Measurements from ENCODE around the gene SLC6A19.

Gene SLC6A19

GRCh38 chr5:1211701-1212100, 10.3 kb downstream of the SLC6A19 start:
- no peak for DNase-seq

DNA sequence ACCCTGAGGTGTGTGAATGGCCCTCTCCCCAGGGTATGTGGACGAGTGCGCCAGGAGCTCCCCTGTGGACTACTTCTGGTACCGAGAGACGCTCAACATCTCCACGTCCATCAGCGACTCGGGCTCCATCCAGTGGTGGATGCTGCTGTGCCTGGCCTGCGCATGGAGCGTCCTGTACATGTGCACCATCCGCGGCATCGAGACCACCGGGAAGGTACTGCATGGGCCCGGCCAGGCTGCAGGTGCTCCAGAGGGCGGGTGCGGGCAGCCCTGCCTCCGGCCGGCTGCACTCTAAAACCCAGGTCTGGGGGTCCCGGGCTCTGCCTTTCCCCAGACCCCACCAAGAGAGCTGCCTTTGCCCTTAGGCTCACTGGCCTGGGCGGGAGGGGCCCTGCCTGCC, 10.9 kb downstream of the SLC6A19 start:
- no peak for DNase-seq

DNA sequence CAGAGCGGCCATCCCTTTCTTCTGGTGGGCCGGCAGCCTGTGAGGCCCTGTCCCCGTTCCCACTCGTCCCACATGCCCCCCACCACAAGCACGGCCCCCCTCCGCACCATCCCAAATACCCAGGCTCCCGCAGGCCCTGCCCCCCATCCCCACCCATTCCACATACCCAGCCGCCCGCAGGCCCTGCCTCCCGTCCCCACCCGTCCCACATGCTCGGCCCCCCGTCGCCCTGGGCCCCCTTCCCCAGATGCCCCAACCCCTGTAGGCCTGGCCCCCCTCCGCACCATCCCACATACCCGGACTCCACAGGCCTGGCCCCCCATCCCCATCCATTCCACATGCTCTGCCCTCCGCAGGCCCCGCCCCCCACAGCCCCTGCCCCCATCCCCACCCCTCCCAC, 11.5 kb downstream of the SLC6A19 start:
- DNase-seq = no peak

GRCh38 chr5:1213508-1214162, 12.2 kb downstream of the SLC6A19 start:
- no peak for DNase-seq

DNA sequence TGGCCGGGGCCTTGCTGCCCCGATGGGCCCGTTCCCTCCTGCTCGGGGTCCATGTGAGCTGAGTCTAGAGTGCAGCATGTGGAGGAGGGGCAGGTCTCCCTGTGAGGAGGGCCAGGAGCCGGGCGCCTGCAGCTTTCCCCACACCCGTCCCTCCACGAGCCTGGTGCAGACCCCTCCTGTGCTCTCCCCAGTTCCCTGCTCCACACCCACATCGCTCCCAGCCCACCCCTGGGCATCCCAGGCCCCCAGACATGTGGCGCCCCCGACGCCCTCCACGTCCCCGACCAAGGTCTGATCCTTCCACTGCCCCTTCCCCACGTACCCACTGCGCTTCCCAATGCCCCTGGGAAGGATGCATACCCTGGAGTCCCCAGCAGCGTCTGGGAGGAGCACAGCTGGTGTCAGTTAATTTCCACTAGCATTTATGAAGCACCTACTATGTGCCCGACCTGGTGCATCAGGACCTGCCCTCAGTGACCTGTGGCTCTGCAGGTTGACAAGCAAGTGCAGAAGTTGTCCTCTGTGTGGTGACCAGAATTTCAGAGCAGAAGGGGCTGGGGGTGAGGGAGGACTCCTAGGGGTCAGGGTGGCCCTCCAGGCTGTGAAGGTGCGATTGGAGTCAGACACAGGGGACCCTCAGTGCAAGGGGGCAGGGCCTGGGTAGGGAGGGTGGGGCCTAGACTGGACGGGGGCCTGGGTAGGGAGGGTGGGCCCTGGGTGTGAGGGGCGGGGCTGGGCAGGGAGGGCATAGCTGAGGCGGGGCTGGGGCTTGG, 13.0 kb downstream of the SLC6A19 start:
- DNase-seq = no peak

- no peak for DNase-seq
These were observed 13.5 kb downstream of the SLC6A19 start for GRCh38 chr5:1214936-1215220.

DNA sequence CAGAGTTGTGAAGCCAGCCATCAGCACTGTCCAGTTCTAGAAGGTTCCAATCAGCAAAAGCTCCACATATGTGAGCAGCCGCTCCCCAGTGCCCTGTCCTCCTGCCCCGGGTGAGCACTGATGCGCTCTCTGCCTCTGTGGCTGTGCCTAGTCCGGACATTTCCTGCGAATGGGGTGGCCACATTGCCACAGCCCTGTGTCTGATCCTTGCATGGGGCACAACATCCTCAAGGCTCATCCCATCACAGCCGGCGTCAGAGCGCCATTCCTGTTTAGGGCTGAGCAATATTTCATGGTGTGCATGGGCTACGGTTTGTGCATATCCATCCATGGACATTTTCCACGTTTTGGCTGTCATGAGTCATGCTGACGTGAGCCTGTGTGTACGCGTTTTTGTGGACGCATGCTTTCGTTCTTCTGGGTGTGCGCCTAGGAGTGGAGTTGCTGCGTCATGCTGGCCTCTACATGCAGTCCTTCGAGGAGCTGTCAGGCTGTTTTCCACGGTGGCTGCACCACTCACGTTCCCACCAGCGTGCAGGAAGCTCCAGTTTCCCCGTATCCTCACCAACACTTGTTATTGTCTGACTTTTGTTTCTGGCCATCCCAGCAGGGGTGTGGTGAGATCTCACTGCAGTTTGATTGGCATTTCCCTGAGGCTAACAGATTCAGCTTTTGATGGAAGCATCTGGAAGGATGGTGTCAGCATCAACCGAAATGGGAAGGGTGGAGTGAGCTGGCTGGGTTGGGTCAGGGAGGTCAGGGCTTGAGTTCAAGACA, 14.1 kb downstream of the SLC6A19 start:
- no peak for DNase-seq

GRCh38 chr5:1216211-1216917, 15.0 kb downstream of the SLC6A19 start:
- no peak for DNase-seq

GRCh38 chr5:1216918-1217295, 15.5 kb downstream of the SLC6A19 start:
- DNase-seq = no peak

DNA sequence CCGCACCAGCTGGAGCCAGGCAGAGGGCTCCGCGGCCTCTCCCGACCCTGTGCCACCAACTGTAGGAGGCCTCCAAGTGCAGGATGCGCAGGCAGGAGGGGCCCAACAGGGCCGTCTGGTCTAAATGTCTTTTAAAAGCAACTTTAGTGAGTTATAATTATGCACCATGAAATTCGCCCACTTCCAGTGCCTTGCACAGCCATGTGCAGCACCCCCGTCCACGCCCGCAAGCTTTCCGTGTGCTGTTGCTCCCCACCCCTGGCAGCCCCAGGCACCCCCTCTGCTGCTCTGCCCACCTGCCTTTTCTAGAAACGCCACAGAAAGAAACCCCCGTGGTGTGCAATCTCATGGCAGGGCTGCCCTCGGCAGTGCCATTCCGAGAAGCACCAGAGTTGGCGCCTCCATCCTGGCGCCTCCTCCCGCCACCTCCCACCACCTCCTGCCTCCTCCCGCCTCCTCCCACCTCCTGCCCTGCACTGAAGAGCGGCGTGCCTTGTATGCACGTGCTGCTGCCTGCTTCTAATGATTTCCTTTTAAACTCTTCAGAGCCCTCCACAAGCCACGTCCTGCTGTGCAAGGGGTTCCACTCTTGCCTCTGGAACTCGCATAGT, 16.3 kb downstream of the SLC6A19 start:
- no peak for DNase-seq

DNA sequence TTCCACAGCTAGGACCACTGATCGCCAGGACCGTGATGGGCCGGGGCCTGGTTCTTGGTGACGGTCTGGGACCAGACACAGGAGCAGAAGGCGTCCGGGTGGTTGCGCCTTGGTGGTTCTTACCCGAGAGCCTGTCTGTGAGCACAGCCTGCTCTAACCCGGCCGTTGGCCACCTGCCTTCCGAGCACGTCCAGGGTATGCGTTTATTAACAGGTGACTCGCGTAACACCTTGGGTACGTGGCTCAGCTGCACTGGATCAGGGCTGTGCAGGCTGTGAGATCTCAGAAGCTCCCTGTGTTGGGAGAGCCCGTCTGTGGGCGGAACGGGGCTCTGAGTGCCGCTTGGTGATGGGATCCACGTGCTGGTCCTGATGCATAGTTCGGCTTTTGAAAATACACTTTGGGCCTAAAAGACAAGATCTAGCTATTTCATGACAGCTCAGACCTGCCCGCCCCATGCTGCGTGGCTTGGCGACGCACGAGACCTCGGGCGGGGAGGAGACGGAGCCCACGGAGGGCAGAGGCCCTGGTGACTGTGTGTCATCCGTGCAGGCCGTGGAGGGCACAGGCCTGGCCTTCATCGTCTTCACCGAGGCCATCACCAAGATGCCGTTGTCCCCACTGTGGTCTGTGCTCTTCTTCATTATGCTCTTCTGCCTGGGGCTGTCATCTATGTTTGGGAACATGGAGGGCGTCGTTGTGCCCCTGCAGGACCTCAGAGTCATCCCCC, 17.1 kb downstream of the SLC6A19 start:
- no peak for DNase-seq

GRCh38 chr5:1219098-1219767, 17.8 kb downstream of the SLC6A19 start:
- DNase-seq = no peak

DNA sequence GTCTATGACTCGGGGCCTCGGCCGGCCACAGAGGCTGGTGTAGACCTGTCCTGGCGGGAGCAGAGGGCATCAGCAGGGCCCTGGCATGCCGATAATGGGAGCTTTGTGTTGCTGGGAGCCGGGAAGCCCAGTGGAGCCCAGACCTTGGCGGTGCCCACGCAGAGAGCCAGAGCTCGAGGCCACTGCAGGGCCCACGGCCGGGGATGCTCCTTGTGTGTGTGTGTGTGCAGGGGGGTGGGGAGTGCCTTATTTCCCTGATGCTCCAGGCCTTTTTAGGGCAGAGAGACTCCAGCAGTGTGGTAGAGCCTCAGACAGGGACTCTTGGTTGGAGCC, 18.3 kb downstream of the SLC6A19 start:
- no peak for DNase-seq

DNA sequence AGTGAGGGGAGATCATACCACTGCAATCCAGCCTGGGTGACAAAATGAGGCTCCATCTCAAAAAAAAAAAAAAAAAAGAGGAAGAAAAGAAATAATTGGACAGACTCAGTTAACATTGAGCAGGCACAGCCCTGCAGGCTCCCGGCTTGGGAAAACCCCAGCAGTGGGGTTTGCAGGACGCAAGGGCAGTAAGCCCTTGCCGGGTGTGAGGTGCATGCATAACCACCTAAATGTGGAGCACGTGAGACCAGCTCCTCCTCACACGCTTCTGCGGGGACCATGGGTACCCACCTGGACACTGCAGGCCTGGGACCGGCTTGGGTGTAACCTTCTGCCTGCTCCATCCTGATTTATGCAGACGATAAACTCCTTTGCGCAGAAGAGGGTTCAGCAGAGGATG, 19.0 kb downstream of the SLC6A19 start:
- no peak for DNase-seq

GRCh38 chr5:1220831-1221230, 19.4 kb downstream of the SLC6A19 start:
- no peak for DNase-seq

GRCh38 chr5:1221721-1222120, 20.3 kb downstream of the SLC6A19 start:
- DNase-seq = no peak

DNA sequence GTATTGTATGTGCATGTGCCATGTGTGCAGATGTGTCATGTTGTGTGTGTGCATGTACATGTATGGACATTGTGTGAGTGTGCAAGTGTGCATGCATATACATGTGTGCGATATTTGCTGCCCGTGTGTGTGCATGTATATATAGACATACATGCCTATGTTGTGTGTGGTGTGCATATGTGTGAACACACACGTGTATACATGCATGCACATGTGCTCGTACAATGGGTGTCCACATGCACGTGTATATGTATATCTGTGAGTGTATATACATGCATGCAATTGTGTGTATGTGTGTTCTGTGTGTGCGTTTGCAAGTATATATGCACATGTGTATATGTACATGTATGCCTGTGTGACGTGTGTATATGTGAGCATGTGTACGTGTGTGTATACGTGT, 20.8 kb downstream of the SLC6A19 start:
- no peak for DNase-seq

GRCh38 chr5:1222621-1223277, 21.4 kb downstream of the SLC6A19 start:
- DNase-seq = no peak

GRCh38 chr5:1223278-1223670, 21.9 kb downstream of the SLC6A19 start:
- no peak for DNase-seq

- no peak for DNase-seq
These were observed 23.2 kb downstream of the SLC6A19 start for GRCh38 chr5:1224631-1225030.

DNA sequence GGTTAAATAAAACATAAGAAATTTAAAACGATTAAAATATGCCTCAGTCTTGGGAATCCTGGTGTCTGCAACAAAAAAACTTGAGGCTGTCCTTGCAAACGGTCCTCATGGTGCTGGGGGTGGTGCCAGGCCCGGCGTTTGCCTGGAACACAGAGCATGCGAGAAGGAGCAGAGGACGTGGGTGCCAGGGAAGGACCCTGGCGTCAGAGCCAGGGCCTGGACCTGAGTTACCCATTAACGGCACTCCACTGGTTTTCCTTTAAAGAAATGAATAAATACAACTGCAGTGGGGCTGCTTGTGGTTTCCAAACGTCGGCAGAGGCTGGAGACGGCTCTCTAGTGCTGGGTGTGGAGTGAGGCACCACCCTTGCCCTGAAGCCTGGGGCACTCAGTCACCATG, 23.7 kb downstream of the SLC6A19 start, which contains the start of gene SLC6A18:
TSS of gene SLC6A18 (plus strand) at position 301 of the 400 bp plus-strand sequence. CDS start at position 398, 97 bp downstream.
- DNase-seq = no peak
